Measurements from ENCODE around the gene SLC16A1. TPM values are rescaled to one million over a fixed set of nuclear protein-coding genes. Genes with fewer than 3 reads are reported as not detected.

The SLC16A1 gene
- total and polyA plus RNA-seq, 2 of the 8 experiments (the other 6 are each of a cell fraction or from before 2014, with no cell fraction given), result 435 to 545 TPM

DNA sequence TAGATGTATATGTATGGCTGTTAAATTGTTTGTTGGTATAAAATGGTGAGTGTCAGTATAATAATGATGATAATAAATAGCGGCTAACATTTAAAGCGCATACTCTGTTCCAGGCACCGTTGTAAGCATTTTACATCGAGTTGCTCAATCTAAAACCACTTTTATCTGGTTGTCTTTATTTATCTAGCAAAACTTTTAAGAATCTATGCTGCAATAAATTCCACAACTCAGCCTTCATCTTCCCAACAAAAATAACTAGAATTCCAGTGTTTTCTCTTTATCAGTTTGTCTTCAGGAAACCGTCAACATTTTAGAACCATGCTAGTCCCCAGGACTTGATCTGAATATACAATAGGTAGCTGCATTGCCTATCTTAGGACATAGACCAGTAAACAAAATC, 19.3 kb upstream of the SLC16A1 start (continued):
- TF ChIP-seq TBP (IDR thresholded peaks at IDR 0.05; ENCODE audit: low read depth, low read length) (no peak), TCF12 (IDR thresholded peaks at IDR 0.05; ENCODE audit: low read depth, low read length) (no peak), TAF7 (optimal IDR thresholded peaks at IDR 0.05; ENCODE audit: borderline replicate concordance, low read depth, low read length) (no peak), NRF1 (IDR thresholded peaks at IDR 0.05; ENCODE audit: low read depth, low read length) (no peak)
- TF ChIP-seq, protein P1, sequence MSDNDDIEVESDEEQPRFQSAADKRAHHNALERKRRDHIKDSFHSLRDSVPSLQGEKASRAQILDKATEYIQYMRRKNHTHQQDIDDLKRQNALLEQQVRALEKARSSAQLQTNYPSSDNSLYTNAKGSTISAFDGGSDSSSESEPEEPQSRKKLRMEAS (IDR thresholded peaks at IDR 0.05), result no peak

Data from H1 (cell line).